DND-41 (cell line): Measurements from ENCODE around the gene NEUROD6.

Experiments used
- ATAC-seq: fragments of 200-7000 bp; cut with Tn5 transposase; 3 replicates; pipeline ENCODE4 v1.9.1; 2021; ENCODE audit warnings: low read depth; ENCODE audit not compliant: insufficient read depth
- DNase-seq: peaks from one replicate; pipeline ENCODE4 v3.0.0-alpha.2; 2020
- H2AFZ ChIP-seq: 2 replicates; pipeline ENCODE4 v1.6.0; 2012; ENCODE audit warnings: low read depth, low read length
- H3K27ac ChIP-seq: 2 replicates; pipeline ENCODE4 v1.5.1; 2012; ENCODE audit warnings: low read length, inconsistent platforms
- H3K27me3 ChIP-seq: fragments of 200-600 bp; sonication (generic); 2 replicates; pipeline ENCODE4 v1.6.0; 2012; ENCODE audit warnings: low read length, mild to moderate bottlenecking, inconsistent platforms; ENCODE audit not compliant: insufficient read depth, poor library complexity
- H3K36me3 ChIP-seq: 2 replicates; pipeline ENCODE4 v1.5.1; 2012; ENCODE audit warnings: low read length, inconsistent platforms; ENCODE audit not compliant: insufficient read depth
- H3K4me1 ChIP-seq: 2 replicates; pipeline ENCODE4 v1.5.1; 2012; ENCODE audit warnings: mild to moderate bottlenecking, low read length; ENCODE audit not compliant: insufficient read depth
- H3K4me2 ChIP-seq: 2 replicates; pipeline ENCODE4 v1.6.0; 2012; ENCODE audit warnings: mild to moderate bottlenecking, moderate library complexity, low read length, inconsistent platforms; ENCODE audit not compliant: insufficient read depth
- H3K4me3 ChIP-seq, 2 experiments: fragments of 200-600 bp in 1 of 2; shearing (Covaris generic) in 1 of 2; 2 replicates each; pipeline ENCODE4 v1.5.1; 2012 to 2016; ENCODE audit warnings: inconsistent platforms in 2 of 2, low read length in 2 of 2, mild to moderate bottlenecking in 2 of 2, low read depth in 1 of 2, moderate library complexity in 1 of 2
- H3K79me2 ChIP-seq: 2 replicates; pipeline ENCODE4 v1.6.0; 2012; ENCODE audit warnings: low read length, inconsistent platforms; ENCODE audit not compliant: insufficient read depth
- H3K9ac ChIP-seq: 2 replicates; pipeline ENCODE4 v1.6.0; 2012; ENCODE audit warnings: low read depth, mild to moderate bottlenecking, inconsistent platforms, low read length, moderate library complexity
- H3K9me3 ChIP-seq: 2 replicates; pipeline ENCODE4 v1.5.1; 2012; ENCODE audit warnings: low read length, moderate library complexity, mild to moderate bottlenecking, inconsistent platforms; ENCODE audit not compliant: insufficient read depth, severe bottlenecking
- H4K20me1 ChIP-seq: 2 replicates; pipeline ENCODE4 v1.6.0; 2012; ENCODE audit warnings: low read length; ENCODE audit not compliant: insufficient read depth
- CTCF ChIP-seq: IDR thresholded peaks from 2 replicates; pipeline ENCODE4 v1.5.1; 2012; ENCODE audit warnings: borderline replicate concordance, low read length, moderate library complexity, mild to moderate bottlenecking; ENCODE audit not compliant: poor library complexity, severe bottlenecking; ENCODE audit errors: extremely low read depth
- EZH2 ChIP-seq: IDR thresholded peaks from 3 replicates; pipeline ENCODE4 v1.6.1; 2012; ENCODE audit warnings: borderline replicate concordance, low read depth, mild to moderate bottlenecking, moderate library complexity, low read length, inconsistent platforms; ENCODE audit not compliant: severe bottlenecking

NEUROD6 gene

GRCh38 chr7:31343516-31344305 lies 3.2 kb upstream of the NEUROD6 start:
- H3K4me1 ChIP-seq, result no peaks in the 10 kb centered on the region
- H4K20me1 ChIP-seq, result no peaks in the 10 kb centered on the region
- no peak overlapping the region for H3K27ac ChIP-seq

DNA sequence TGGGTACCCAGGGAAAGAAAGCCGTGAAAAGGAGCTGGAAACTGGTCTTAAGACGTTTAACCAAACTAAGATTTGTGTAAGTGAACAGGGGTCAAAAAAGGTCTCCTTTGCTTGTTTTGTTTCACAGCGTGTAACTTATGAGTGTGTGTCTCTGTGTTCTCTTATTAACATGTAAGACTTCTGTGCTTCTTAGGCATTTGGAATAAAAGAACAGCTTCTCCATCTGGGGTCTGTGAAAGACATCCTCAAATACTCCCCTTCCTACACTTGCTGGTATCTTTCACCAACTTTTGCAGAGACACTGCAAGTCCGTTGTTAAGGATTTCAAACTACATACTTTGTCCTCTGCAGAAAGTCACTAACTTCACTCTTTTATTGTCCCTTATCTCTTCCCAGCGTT lies 615 bp upstream of the NEUROD6 start:
- H3K36me3 ChIP-seq, result no peaks in the 10 kb centered on the region
- no peaks in the 10 kb centered on the region for H4K20me1 ChIP-seq
- DNase-seq, result no peak
- no peak overlapping the region for H3K4me3 ChIP-seq
- H3K4me1 ChIP-seq, result no peaks in the 10 kb centered on the region
- no peak overlapping the region for H3K4me2 ChIP-seq
- H3K9me3 ChIP-seq, result no peaks in the 10 kb centered on the region
- no peak overlapping the region for H3K9ac ChIP-seq
- no peaks in the 10 kb centered on the region for H3K79me2 ChIP-seq
- no peak overlapping the region for H2AFZ ChIP-seq
- ATAC-seq, result no peak
- TF ChIP-seq CTCF (no peak), EZH2 (no peak)
- no peak overlapping the region for H3K27ac ChIP-seq
- H3K27me3 ChIP-seq, result peaks cover 4% of the 10 kb centered on the region

More at GRCh38 chr7:31343516-31344305, 3.2 kb upstream of the NEUROD6 start:
- H3K4me3 ChIP-seq, result no peak overlapping the region
- no peak overlapping the region for H2AFZ ChIP-seq
- H3K36me3 ChIP-seq, result no peaks in the 10 kb centered on the region
- no peak for DNase-seq
- no peaks in the 10 kb centered on the region for H3K9me3 ChIP-seq
- H3K79me2 ChIP-seq, result no peaks in the 10 kb centered on the region
- ATAC-seq, result no peak
- no peak overlapping the region for H3K9ac ChIP-seq
- peaks cover 4% of the 10 kb centered on the region for H3K27me3 ChIP-seq
- no peak for TF ChIP-seq CTCF
- no peak for TF ChIP-seq EZH2
- no peak overlapping the region for H3K4me2 ChIP-seq

DNA sequence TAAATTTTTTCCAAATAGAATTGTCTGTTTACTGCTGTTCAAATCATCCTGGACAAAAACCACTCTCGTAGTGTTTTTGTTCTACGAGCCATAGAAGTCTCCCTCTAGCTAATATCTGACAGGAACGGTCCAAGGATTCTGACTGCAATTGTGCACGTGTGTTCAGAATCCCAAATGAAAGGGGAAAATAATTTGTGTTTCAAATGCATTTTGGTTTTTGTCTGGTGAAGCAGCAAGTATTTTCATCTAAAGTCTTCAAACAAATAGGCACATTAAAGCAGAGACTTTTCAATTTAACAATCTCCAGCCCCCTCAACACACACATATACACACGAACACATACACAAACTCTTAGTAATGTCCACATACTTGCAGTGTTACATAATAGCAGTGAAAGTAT lies 475 bp downstream of the NEUROD6 start:
- ATAC-seq, result no peak
- no peaks in the 10 kb centered on the region for H3K4me1 ChIP-seq
- H4K20me1 ChIP-seq, result no peaks in the 10 kb centered on the region
- H3K36me3 ChIP-seq, result no peaks in the 10 kb centered on the region
- H3K9me3 ChIP-seq, result no peaks in the 10 kb centered on the region
- no peak overlapping the region for H2AFZ ChIP-seq
- peaks cover 4% of the 10 kb centered on the region for H3K27me3 ChIP-seq
- no peaks in the 10 kb centered on the region for H3K79me2 ChIP-seq
- TF ChIP-seq EZH2, result no peak
- TF ChIP-seq CTCF, result no peak
- no peak overlapping the region for H3K4me3 ChIP-seq
- H3K9ac ChIP-seq, result no peak overlapping the region
- no peak overlapping the region for H3K27ac ChIP-seq
- DNase-seq, result no peak
- no peak overlapping the region for H3K4me2 ChIP-seq
